Stomach (tissue), 4 donors: ENCODE results near the gene ARHGEF5.

ENCODE experiments used
- CTCF ChIP-seq, 7 experiments: fragments of 450-650 bp in 4 of 7; fragments of 200-600 bp in 3 of 7; sonication (generic) in 3 of 7; IDR thresholded peaks; one replicate each; pipeline ENCODE4 v1.5.1; 2016 to 2019; ENCODE audit warnings: antibody characterized with exemption in 7 of 7, control low read depth in 2 of 7, mild to moderate bottlenecking in 1 of 7
- EP300 ChIP-seq: sonication (generic); formaldehyde crosslinking; IDR thresholded peaks from one replicate; pipeline ENCODE4 v1.6.1; 2017; ENCODE audit warnings: antibody characterized with exemption
- POLR2A ChIP-seq, 4 donors: fragments of 450-650 bp; IDR thresholded peaks; one replicate each; pipeline ENCODE4 v1.6.1; 2016; ENCODE audit warnings: antibody characterized with exemption in 4 of 4, control low read depth in 2 of 4, mild to moderate bottlenecking in 1 of 4, moderate library complexity in 1 of 4
- POLR2AphosphoS5 ChIP-seq, 3 donors: sonication (generic); formaldehyde crosslinking; IDR thresholded peaks; one replicate each; pipeline ENCODE4 v1.6.1; 2016; ENCODE audit warnings: antibody characterized with exemption in 3 of 3

- TF ChIP-seq POLR2A (IDR thresholded peaks at IDR 0.05) (no peak), CTCF (IDR thresholded peaks at IDR 0.05) (peak in 5 of 7 experiments; percentile 42 to 73 (median 58)), POLR2AphosphoS5 (IDR thresholded peaks at IDR 0.05) (no peak), EP300 (no peak)
Observed at GRCh38 chr7:144391823-144392255, 36.6 kb downstream of the ARHGEF5 start.
